SK-N-SH treated with all-trans-retinoic acid at 6 μM for 48 hours (cell line): Measurements from ENCODE around the gene TCERG1L.

ENCODE experiments used
- ATAC-seq: fragments of 200-7000 bp; cut with Tn5 transposase; 3 replicates; pipeline ENCODE4 v1.9.1; 2020; ENCODE audit warnings: mild to moderate bottlenecking, moderate library complexity
- ARNTL ChIP-seq: fragments of 450-650 bp; formaldehyde crosslinking; IDR thresholded peaks from 2 replicates; pipeline ENCODE4 v1.5.0; 2020; ENCODE audit warnings: low read depth, mild to moderate bottlenecking, moderate library complexity, borderline replicate concordance
- BACH2 ChIP-seq: fragments of 250-450 bp; sonication (Bioruptor Pico); IDR thresholded peaks from 2 replicates; pipeline ENCODE4 v1.9.0; 2021; ENCODE audit warnings: mild to moderate bottlenecking, borderline replicate concordance
- CREB5 ChIP-seq: fragments of 250-450 bp; sonication (Bioruptor Pico); IDR thresholded peaks from 2 replicates; pipeline ENCODE4 v1.5.1; 2020; ENCODE audit warnings: low read depth, mild to moderate bottlenecking, moderate library complexity
- CSRNP3 ChIP-seq: fragments of 250-450 bp; sonication (Bioruptor Pico); IDR thresholded peaks from 2 replicates; pipeline ENCODE4 v1.5.1; 2021; ENCODE audit warnings: mild to moderate bottlenecking, moderate library complexity
- ESRRG ChIP-seq: fragments of 250-450 bp; sonication (Bioruptor Pico); IDR thresholded peaks from 2 replicates; pipeline ENCODE4 v1.6.1; 2021; ENCODE audit warnings: mild to moderate bottlenecking
- GLIS3 ChIP-seq: fragments of 250-450 bp; sonication (Bioruptor Pico); IDR thresholded peaks from 2 replicates; pipeline ENCODE4 v1.5.0; 2020; ENCODE audit warnings: mild to moderate bottlenecking, moderate library complexity
- ISL1 ChIP-seq: fragments of 250-450 bp; sonication (Bioruptor Pico); IDR thresholded peaks from 2 replicates; pipeline ENCODE4 v2.1.2; 2022; ENCODE audit warnings: mild to moderate bottlenecking, moderate library complexity
- OSR1 ChIP-seq: fragments of 250-450 bp; sonication (Bioruptor Pico); IDR thresholded peaks from 2 replicates; pipeline ENCODE4 v1.8.0; 2022; ENCODE audit warnings: moderate library complexity, mild to moderate bottlenecking, inconsistent platforms
- POU6F1 ChIP-seq: fragments of 250-450 bp; sonication (Bioruptor Pico); IDR thresholded peaks from 2 replicates; pipeline ENCODE4 v1.8.0; 2021; ENCODE audit warnings: low read depth, mild to moderate bottlenecking, moderate library complexity, borderline replicate concordance
- PPARA ChIP-seq: fragments of 250-450 bp; sonication (Bioruptor Pico); IDR thresholded peaks from 2 replicates; pipeline ENCODE4 v1.5.0; 2020; ENCODE audit warnings: mild to moderate bottlenecking, borderline replicate concordance
- RARB ChIP-seq: fragments of 250-450 bp; sonication (Bioruptor Pico); IDR thresholded peaks from 2 replicates; pipeline ENCODE4 v1.8.0; 2021; ENCODE audit warnings: mild to moderate bottlenecking, moderate library complexity
- SNAI2 ChIP-seq: fragments of 250-450 bp; sonication (Bioruptor Pico); IDR thresholded peaks from 2 replicates; pipeline ENCODE4 v1.5.0; 2020; ENCODE audit warnings: mild to moderate bottlenecking, moderate library complexity
- TCF4 ChIP-seq: fragments of 250-450 bp; sonication (Bioruptor Pico); IDR thresholded peaks from 2 replicates; pipeline ENCODE4 v1.8.0; 2021; ENCODE audit warnings: mild to moderate bottlenecking, moderate library complexity, borderline replicate concordance
- TOX ChIP-seq: fragments of 250-450 bp; sonication (Bioruptor Pico); IDR thresholded peaks from 2 replicates; pipeline ENCODE4 v1.8.0; 2021; ENCODE audit warnings: mild to moderate bottlenecking, moderate library complexity, borderline replicate concordance
- TSHZ2 ChIP-seq: fragments of 250-450 bp; sonication (Bioruptor Pico); IDR thresholded peaks from 2 replicates; pipeline ENCODE4 v1.5.0; 2020; ENCODE audit warnings: mild to moderate bottlenecking, moderate library complexity
- ZC3H10 ChIP-seq: fragments of 250-450 bp; sonication (Bioruptor Pico); IDR thresholded peaks from 2 replicates; pipeline ENCODE4 v1.5.1; 2021; ENCODE audit warnings: mild to moderate bottlenecking, moderate library complexity
- ZFP3 ChIP-seq: fragments of 250-450 bp; sonication (Bioruptor Pico); IDR thresholded peaks from 2 replicates; pipeline ENCODE4 v1.5.0; 2020; ENCODE audit warnings: mild to moderate bottlenecking, moderate library complexity
- ZFP30 ChIP-seq: fragments of 450-650 bp; formaldehyde crosslinking; IDR thresholded peaks from 2 replicates; pipeline ENCODE4 v1.5.0; 2022; ENCODE audit warnings: mild to moderate bottlenecking, moderate library complexity
- ZNF565 ChIP-seq: fragments of 450-650 bp; formaldehyde crosslinking; conservative IDR thresholded peaks from 2 replicates; pipeline ENCODE4 v1.5.0; 2020; ENCODE audit warnings: low read depth, mild to moderate bottlenecking, moderate library complexity
- ZNF70 ChIP-seq: fragments of 450-650 bp; formaldehyde crosslinking; IDR thresholded peaks from 2 replicates; pipeline ENCODE4 v1.5.0; 2020; ENCODE audit warnings: mild to moderate bottlenecking, moderate library complexity
- ZNF8 ChIP-seq: fragments of 450-650 bp; formaldehyde crosslinking; IDR thresholded peaks from 2 replicates; pipeline ENCODE4 v1.5.0; 2020; ENCODE audit warnings: mild to moderate bottlenecking, moderate library complexity
- TF ChIP-seq, protein P1 (sequence below): fragments of 250-450 bp; sonication (Bioruptor Pico); IDR thresholded peaks from 2 replicates; pipeline ENCODE4 v1.8.0; 2020; ENCODE audit warnings: mild to moderate bottlenecking, moderate library complexity, borderline replicate concordance

Gene TCERG1L

DNA sequence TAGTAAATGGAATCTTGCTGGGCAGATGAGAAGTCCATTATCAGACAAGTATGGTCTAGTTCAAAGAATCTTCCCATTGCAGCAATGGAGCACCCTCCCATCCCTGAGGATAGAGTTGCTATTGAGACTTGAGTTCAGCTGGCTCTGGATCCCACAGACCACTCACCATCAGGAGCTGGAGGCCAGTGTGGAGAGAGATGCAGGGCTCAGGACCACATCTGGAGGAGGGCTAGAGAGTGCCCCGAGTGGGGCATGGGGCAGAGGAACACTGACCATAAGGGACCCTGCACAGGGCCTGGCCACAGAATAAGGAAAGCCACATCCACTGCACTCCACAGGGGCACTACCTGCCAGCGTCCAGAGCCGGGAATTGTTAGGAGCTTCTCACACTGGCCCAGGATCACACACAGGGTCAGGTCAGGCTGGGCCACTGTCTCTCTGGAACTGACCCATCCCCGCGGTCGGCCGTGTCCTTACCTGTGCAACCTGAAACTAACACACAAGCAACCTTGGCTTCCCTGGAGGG lies 41.3 kb upstream of the TCERG1L start:
- ATAC-seq, result no peak
- TF ChIP-seq RARB (no peak), ZFP30 (CRISPR knock-in tag) (no peak), SNAI2 (CRISPR knock-in tag) (no peak), PPARA (CRISPR knock-in tag) (no peak), TSHZ2 (CRISPR knock-in tag) (no peak)
- TF ChIP-seq, protein P1, sequence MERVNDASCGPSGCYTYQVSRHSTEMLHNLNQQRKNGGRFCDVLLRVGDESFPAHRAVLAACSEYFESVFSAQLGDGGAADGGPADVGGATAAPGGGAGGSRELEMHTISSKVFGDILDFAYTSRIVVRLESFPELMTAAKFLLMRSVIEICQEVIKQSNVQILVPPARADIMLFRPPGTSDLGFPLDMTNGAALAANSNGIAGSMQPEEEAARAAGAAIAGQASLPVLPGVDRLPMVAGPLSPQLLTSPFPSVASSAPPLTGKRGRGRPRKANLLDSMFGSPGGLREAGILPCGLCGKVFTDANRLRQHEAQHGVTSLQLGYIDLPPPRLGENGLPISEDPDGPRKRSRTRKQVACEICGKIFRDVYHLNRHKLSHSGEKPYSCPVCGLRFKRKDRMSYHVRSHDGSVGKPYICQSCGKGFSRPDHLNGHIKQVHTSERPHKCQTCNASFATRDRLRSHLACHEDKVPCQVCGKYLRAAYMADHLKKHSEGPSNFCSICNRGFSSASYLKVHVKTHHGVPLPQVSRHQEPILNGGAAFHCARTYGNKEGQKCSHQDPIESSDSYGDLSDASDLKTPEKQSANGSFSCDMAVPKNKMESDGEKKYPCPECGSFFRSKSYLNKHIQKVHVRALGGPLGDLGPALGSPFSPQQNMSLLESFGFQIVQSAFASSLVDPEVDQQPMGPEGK, result no peak

DNA sequence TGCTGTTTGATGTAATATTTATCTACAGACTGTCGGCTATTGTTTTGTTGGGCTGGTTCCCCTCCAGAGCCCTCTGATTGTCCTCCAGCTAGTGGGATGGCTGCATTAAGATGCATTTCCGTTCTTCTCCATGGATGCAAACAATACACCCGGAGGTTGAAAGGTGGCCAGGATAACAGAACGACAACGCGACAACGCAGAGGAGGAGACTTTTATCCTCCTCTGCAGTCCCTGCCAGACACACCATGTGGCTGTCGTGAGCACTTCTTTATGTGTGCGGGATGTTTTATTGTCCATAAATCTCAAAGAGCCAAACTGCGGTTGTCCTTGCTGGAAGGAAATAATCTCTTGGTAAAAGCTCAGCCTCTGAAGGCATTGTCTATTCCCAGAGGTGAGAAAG lies 39.1 kb upstream of the TCERG1L start:
- ATAC-seq, result no peak
- TF ChIP-seq TSHZ2 (CRISPR knock-in tag) (no peak), PPARA (CRISPR knock-in tag) (no peak), TCF4 (no peak), ESRRG (CRISPR knock-in tag) (no peak), GLIS3 (CRISPR knock-in tag) (no peak), ARNTL (CRISPR knock-in tag) (no peak), RARB (no peak), ZFP3 (CRISPR knock-in tag) (no peak), ZNF8 (CRISPR knock-in tag) (no peak), POU6F1 (CRISPR knock-in tag) (no peak), ISL1 (CRISPR knock-in tag) (no peak)

DNA sequence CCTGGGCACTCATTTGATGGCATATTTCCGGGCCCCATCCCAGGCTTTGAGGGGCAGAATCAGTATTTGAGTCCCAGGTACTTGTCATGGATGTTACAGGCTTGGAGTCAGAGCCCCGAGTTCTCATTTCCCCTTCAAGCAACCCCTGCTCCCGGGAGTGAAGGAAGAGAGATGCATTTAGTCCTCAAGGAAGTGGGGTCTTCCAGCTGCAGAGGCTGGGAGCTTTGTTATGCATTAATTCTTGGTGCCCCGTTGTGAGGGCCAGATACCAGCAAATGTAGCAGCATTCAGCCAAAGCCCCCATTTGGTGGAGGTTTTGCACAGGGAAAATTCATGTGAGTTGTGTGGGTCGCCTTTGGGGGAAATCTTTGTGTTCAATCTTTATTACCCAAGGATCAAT lies 38.7 kb upstream of the TCERG1L start:
- ATAC-seq, result no peak
- TF ChIP-seq GLIS3 (CRISPR knock-in tag) (no peak), RARB (no peak), PPARA (CRISPR knock-in tag) (no peak), ISL1 (CRISPR knock-in tag) (no peak), CREB5 (CRISPR knock-in tag) (no peak), ZNF565 (CRISPR knock-in tag) (no peak), TOX (CRISPR knock-in tag) (no peak), ZC3H10 (CRISPR knock-in tag) (no peak), ZNF70 (CRISPR knock-in tag) (no peak), OSR1 (CRISPR knock-in tag) (no peak), CSRNP3 (CRISPR knock-in tag) (no peak), BACH2 (CRISPR knock-in tag) (no peak)
- TF ChIP-seq, protein P1, result no peak
